ENCODE measurements around the gene UNC5C. TPM values are rescaled to one million over a fixed set of nuclear protein-coding genes. Genes with fewer than 3 reads are reported as not detected.

Gene UNC5C
- total and polyA plus RNA-seq, 4 donors = 0.63 to 11.2 (median 8.6) TPM

- Histone ChIP-seq H3K4me3 (ENCODE audit: low read length in 2 of 2) (no peak overlapping the region), H3K27me3 (ENCODE audit: control insufficient read depth in 1 of 2, insufficient read depth in 2 of 2, low read length in 1 of 2) (no peaks in the 10 kb centered on the region), H3K27ac (ENCODE audit: low read depth in 1 of 2, low read length in 2 of 2) (no peak overlapping the region), H3K4me1 (ENCODE audit: control insufficient read depth in 1 of 2, insufficient read depth in 2 of 2, low read length in 2 of 2) (no peaks in the 10 kb centered on the region), H3K36me3 (ENCODE audit: control insufficient read depth in 1 of 2, insufficient read depth in 2 of 2, low read length in 1 of 2) (no peaks in the 10 kb centered on the region), H3K9me3 (ENCODE audit: control insufficient read depth, low read length) (no peaks in the 10 kb centered on the region)
- ATAC-seq (ENCODE audit: low FRiP score) = no peak
- whole genome bisulfite sequencing, 2 donors = 97% methylated on average over 4 of the region's 4 CpGs
- no peak for DNase-seq
- intact Hi-C loops (cut with DNase I) = no loop called here
These were observed 102.6 kb downstream of the UNC5C start for GRCh38 chr4:95446173-95446572.

- Histone ChIP-seq H3K36me3 (ENCODE audit: control insufficient read depth in 1 of 2, insufficient read depth in 2 of 2, low read length in 1 of 2) (no peaks in the 10 kb centered on the region), H3K27me3 (ENCODE audit: control insufficient read depth in 1 of 2, insufficient read depth in 2 of 2, low read length in 1 of 2) (no peaks in the 10 kb centered on the region), H3K9me3 (ENCODE audit: control insufficient read depth, low read length) (no peaks in the 10 kb centered on the region), H3K4me1 (ENCODE audit: control insufficient read depth in 1 of 2, insufficient read depth in 2 of 2, low read length in 2 of 2) (peaks cover 0 to 2% of the 10 kb centered on the region in 2 donors), H3K27ac (ENCODE audit: low read depth in 1 of 2, low read length in 2 of 2) (no peak overlapping the region), H3K4me3 (ENCODE audit: low read length in 2 of 2) (no peak overlapping the region)
- DNase-seq = no peak
- intact Hi-C loops (cut with DNase I) = no loop called here
- no peak for ATAC-seq (ENCODE audit: low FRiP score)
- WGBS, 2 donors = 71 to 72% methylated on average over 5 of the region's 5 CpGs
These were observed 103.5 kb downstream of the UNC5C start for GRCh38 chr4:95445251-95445650.

GRCh38 chr4:95444812-95445211 lies 104.0 kb downstream of the UNC5C start:
- WGBS, 2 donors = 96% methylated on average over 5 of the region's 5 CpGs
- no peak overlapping the region for H3K27ac ChIP-seq (ENCODE audit: low read depth in 1 of 2, low read length in 2 of 2)
- ATAC-seq (ENCODE audit: low FRiP score) = no peak
- intact Hi-C loops (cut with DNase I) = no loop called here
- H3K4me1 ChIP-seq (ENCODE audit: control insufficient read depth in 1 of 2, insufficient read depth in 2 of 2, low read length in 2 of 2) = peaks cover 2% of the 10 kb centered on the region in 2 donors
- no peaks in the 10 kb centered on the region for H3K36me3 ChIP-seq (ENCODE audit: control insufficient read depth in 1 of 2, insufficient read depth in 2 of 2, low read length in 1 of 2)
- no peaks in the 10 kb centered on the region for H3K27me3 ChIP-seq (ENCODE audit: control insufficient read depth in 1 of 2, insufficient read depth in 2 of 2, low read length in 1 of 2)
- no peak for DNase-seq
- H3K9me3 ChIP-seq (ENCODE audit: control insufficient read depth, low read length) = no peaks in the 10 kb centered on the region
- no peak overlapping the region for H3K4me3 ChIP-seq (ENCODE audit: low read length in 2 of 2)

GRCh38 chr4:95439896-95440295 lies 108.9 kb downstream of the UNC5C start:
- WGBS, 2 donors = 77 to 80% methylated on average over 4 of the region's 4 CpGs
- Histone ChIP-seq H3K36me3 (ENCODE audit: control insufficient read depth in 1 of 2, insufficient read depth in 2 of 2, low read length in 1 of 2) (no peaks in the 10 kb centered on the region), H3K9me3 (ENCODE audit: control insufficient read depth, low read length) (no peaks in the 10 kb centered on the region), H3K4me3 (ENCODE audit: low read length in 2 of 2) (no peak overlapping the region), H3K27me3 (ENCODE audit: control insufficient read depth in 1 of 2, insufficient read depth in 2 of 2, low read length in 1 of 2) (no peaks in the 10 kb centered on the region), H3K27ac (ENCODE audit: low read depth in 1 of 2, low read length in 2 of 2) (no peak overlapping the region), H3K4me1 (ENCODE audit: control insufficient read depth in 1 of 2, insufficient read depth in 2 of 2, low read length in 2 of 2) (peaks cover 2 to 6% of the 10 kb centered on the region in 2 donors)
- intact Hi-C loops (cut with DNase I) = no loop called here
- no peak for DNase-seq
- ATAC-seq (ENCODE audit: low FRiP score) = no peak

- 5 to 6% methylated on average over 2 of the region's 2 CpGs for WGBS, 2 donors
- Histone ChIP-seq H3K36me3 (ENCODE audit: control insufficient read depth in 1 of 2, insufficient read depth in 2 of 2, low read length in 1 of 2) (no peaks in the 10 kb centered on the region), H3K27ac (ENCODE audit: low read depth in 1 of 2, low read length in 2 of 2) (no peak overlapping the region), H3K9me3 (ENCODE audit: control insufficient read depth, low read length) (no peaks in the 10 kb centered on the region), H3K4me3 (ENCODE audit: low read length in 2 of 2) (no peak overlapping the region), H3K27me3 (ENCODE audit: control insufficient read depth in 1 of 2, insufficient read depth in 2 of 2, low read length in 1 of 2) (no peaks in the 10 kb centered on the region), H3K4me1 (ENCODE audit: control insufficient read depth in 1 of 2, insufficient read depth in 2 of 2, low read length in 2 of 2) (peaks cover 4 to 6% of the 10 kb centered on the region in 2 donors)
- ATAC-seq (ENCODE audit: low FRiP score) = no peak
- no peak for DNase-seq
- intact Hi-C loops (cut with DNase I) = no loop called here
These were observed 109.7 kb downstream of the UNC5C start for GRCh38 chr4:95439071-95439470.

GRCh38 chr4:95432466-95432865 lies 116.3 kb downstream of the UNC5C start:
- no peaks in the 10 kb centered on the region for H3K27me3 ChIP-seq (ENCODE audit: control insufficient read depth in 1 of 2, insufficient read depth in 2 of 2, low read length in 1 of 2)
- no peaks in the 10 kb centered on the region for H3K36me3 ChIP-seq (ENCODE audit: control insufficient read depth in 1 of 2, insufficient read depth in 2 of 2, low read length in 1 of 2)
- no peak for DNase-seq
- intact Hi-C loops (cut with DNase I) = no loop called here
- H3K4me1 ChIP-seq (ENCODE audit: control insufficient read depth in 1 of 2, insufficient read depth in 2 of 2, low read length in 2 of 2) = peaks cover 2 to 4% of the 10 kb centered on the region in 2 donors
- 24 to 26% methylated on average over 1 of the region's 1 CpG for WGBS, 2 donors
- H3K4me3 ChIP-seq (ENCODE audit: low read length in 2 of 2) = no peak overlapping the region
- no peak for ATAC-seq (ENCODE audit: low FRiP score)
- H3K27ac ChIP-seq (ENCODE audit: low read depth in 1 of 2, low read length in 2 of 2) = no peak overlapping the region
- no peaks in the 10 kb centered on the region for H3K9me3 ChIP-seq (ENCODE audit: control insufficient read depth, low read length)

GRCh38 chr4:95431678-95432077 lies 117.1 kb downstream of the UNC5C start:
- WGBS, 2 donors = 78 to 83% methylated on average over 2 of the region's 2 CpGs
- no peak overlapping the region for H3K27ac ChIP-seq (ENCODE audit: low read depth in 1 of 2, low read length in 2 of 2)
- H3K4me3 ChIP-seq (ENCODE audit: low read length in 2 of 2) = no peak overlapping the region
- H3K9me3 ChIP-seq (ENCODE audit: control insufficient read depth, low read length) = no peaks in the 10 kb centered on the region
- no peaks in the 10 kb centered on the region for H3K27me3 ChIP-seq (ENCODE audit: control insufficient read depth in 1 of 2, insufficient read depth in 2 of 2, low read length in 1 of 2)
- no peak for ATAC-seq (ENCODE audit: low FRiP score)
- no peaks in the 10 kb centered on the region for H3K36me3 ChIP-seq (ENCODE audit: control insufficient read depth in 1 of 2, insufficient read depth in 2 of 2, low read length in 1 of 2)
- H3K4me1 ChIP-seq (ENCODE audit: control insufficient read depth in 1 of 2, insufficient read depth in 2 of 2, low read length in 2 of 2) = peaks cover 2 to 4% of the 10 kb centered on the region in 2 donors
- DNase-seq = no peak
- intact Hi-C loops (cut with DNase I) = no loop called here

GRCh38 chr4:95429416-95429815 lies 119.4 kb downstream of the UNC5C start:
- H3K9me3 ChIP-seq (ENCODE audit: control insufficient read depth, low read length) = no peaks in the 10 kb centered on the region
- DNase-seq (no peak), ATAC-seq (ENCODE audit: low FRiP score) (no peak)
- intact Hi-C loops (cut with DNase I) = no loop called here
- no peaks in the 10 kb centered on the region for H3K36me3 ChIP-seq (ENCODE audit: control insufficient read depth in 1 of 2, insufficient read depth in 2 of 2, low read length in 1 of 2)
- no peaks in the 10 kb centered on the region for H3K27me3 ChIP-seq (ENCODE audit: control insufficient read depth in 1 of 2, insufficient read depth in 2 of 2, low read length in 1 of 2)
- no peak overlapping the region for H3K27ac ChIP-seq (ENCODE audit: low read depth in 1 of 2, low read length in 2 of 2)
- no peak overlapping the region for H3K4me3 ChIP-seq (ENCODE audit: low read length in 2 of 2)
- WGBS, 2 donors = 10 to 23% methylated on average over 3 of the region's 3 CpGs
- peaks cover under 1 to 8% of the 10 kb centered on the region in 2 donors for H3K4me1 ChIP-seq (ENCODE audit: control insufficient read depth in 1 of 2, insufficient read depth in 2 of 2, low read length in 2 of 2)

- WGBS, 2 donors = 87 to 88% methylated on average over 2 of the region's 2 CpGs
- ATAC-seq (ENCODE audit: low FRiP score) = no peak
- peaks cover 0 to 8% of the 10 kb centered on the region in 2 donors for H3K4me1 ChIP-seq (ENCODE audit: control insufficient read depth in 1 of 2, insufficient read depth in 2 of 2, low read length in 2 of 2)
- H3K27me3 ChIP-seq (ENCODE audit: control insufficient read depth in 1 of 2, insufficient read depth in 2 of 2, low read length in 1 of 2) = no peaks in the 10 kb centered on the region
- H3K36me3 ChIP-seq (ENCODE audit: control insufficient read depth in 1 of 2, insufficient read depth in 2 of 2, low read length in 1 of 2) = no peaks in the 10 kb centered on the region
- H3K4me3 ChIP-seq (ENCODE audit: low read length in 2 of 2) = no peak overlapping the region
- H3K27ac ChIP-seq (ENCODE audit: low read depth in 1 of 2, low read length in 2 of 2) = no peak overlapping the region
- DNase-seq = no peak
- intact Hi-C loops (cut with DNase I) = no loop called here
- no peaks in the 10 kb centered on the region for H3K9me3 ChIP-seq (ENCODE audit: control insufficient read depth, low read length)
These were observed 120.3 kb downstream of the UNC5C start for GRCh38 chr4:95428291-95429070.
